HepG2 (cell line): ENCODE measurements around the gene IFT172. TPM values are rescaled to one million over a fixed set of nuclear protein-coding genes. Genes with fewer than 3 reads are reported as not detected.

Experiments used
- ATAC-seq: fragments of 200-7000 bp; cut with Tn5 transposase; 3 replicates; pipeline ENCODE4 v1.9.1; 2020; ENCODE audit warnings: mild to moderate bottlenecking, moderate library complexity
- BruUV-seq: library from RNA; stranded (reverse); fragments of 400-500 nt; replicated peaks from 2 replicates; lab custom pipeline; 2021; lab: Mats Ljungman, UMichigan
- CTCF ChIA-PET: fragments of 300-600 bp; formaldehyde crosslinking; extraction: SDS; loops from one replicate; lab custom pipeline; 2021; ENCODE audit warnings: low total read pairs, inconsistent platforms, low intra/inter-chr PET ratio; lab: Yijun Ruan, JAX
- POLR2A ChIA-PET: fragments of 350-600 bp; sonication (Branson Sonifier 250); formaldehyde crosslinking; loops from one replicate; lab custom pipeline; 2020; ENCODE audit warnings: antibody characterized with exemption, inconsistent platforms; lab: Yijun Ruan, JAX
- DNase-seq: peaks from one replicate; pipeline ENCODE4 v3.0.0-alpha.2; 2015; ENCODE audit warnings: low spot score
- FAIRE-seq: peaks from 3 replicates; lab custom pipeline; 2011; peaks lifted over from hg19 to GRCh38; lab: Jason Lieb, UNC
- H2AFZ ChIP-seq: one replicate; pipeline ENCODE4 v1.6.1; 2011; ENCODE audit warnings: low read length, inconsistent platforms
- H3K27ac ChIP-seq: fragments of 300-600 bp; 3 replicates; pipeline ENCODE4 v1.8.0; 2011; ENCODE audit warnings: mixed run types, mild to moderate bottlenecking, mixed read lengths, low read length, inconsistent platforms; ENCODE audit not compliant: insufficient read depth; ENCODE audit errors: extremely low read length
- H3K27me3 ChIP-seq, 2 experiments: fragments of 200-600 bp in 1 of 2; 2 replicates in 1 of 2; 3 replicates in 1 of 2; pipeline versions ENCODE4 v1.6.0 to v1.8.0; 2011; ENCODE audit warnings: low read length in 2 of 2, mild to moderate bottlenecking in 2 of 2, moderate library complexity in 2 of 2, inconsistent platforms in 1 of 2; ENCODE audit not compliant: insufficient read depth in 2 of 2, control insufficient read depth in 1 of 2
- H3K36me3 ChIP-seq, 2 experiments: fragments of 200-600 bp in 1 of 2; replicated peaks in 1 of 2; 2 replicates in 1 of 2; 3 replicates in 1 of 2; pipeline versions ENCODE4 v1.5.1 to v1.8.0; 2011; ENCODE audit warnings: low read length in 2 of 2, inconsistent platforms in 1 of 2; ENCODE audit not compliant: insufficient read depth in 2 of 2, control insufficient read depth in 1 of 2
- H3K4me1 ChIP-seq: 2 replicates; pipeline ENCODE4 v1.5.1; 2012; ENCODE audit warnings: low read length, inconsistent platforms; ENCODE audit not compliant: insufficient read depth
- H3K4me2 ChIP-seq: 2 replicates; pipeline ENCODE4 v1.6.0; 2011; ENCODE audit warnings: low read depth, low read length, inconsistent platforms
- H3K4me3 ChIP-seq, 3 experiments: fragments of 200-600 bp in 1 of 3; sonication (generic), shearing (Covaris generic) in 1 of 3; replicated peaks in 1 of 3; 2 replicates each; pipeline ENCODE4 v1.5.1; 2011 to 2016; ENCODE audit warnings: low read length in 3 of 3, inconsistent platforms in 2 of 3, low read depth in 2 of 3, mild to moderate bottlenecking in 2 of 3, control low read depth in 1 of 3, mixed read lengths in 1 of 3; ENCODE audit not compliant: insufficient read depth in 1 of 3
- H3K79me2 ChIP-seq: one replicate; pipeline ENCODE4 v1.6.1; 2011; ENCODE audit warnings: low read length, inconsistent platforms; ENCODE audit not compliant: insufficient read depth
- H3K9ac ChIP-seq: 2 replicates; pipeline ENCODE4 v1.6.0; 2011; ENCODE audit warnings: mild to moderate bottlenecking, low read depth, low read length, inconsistent platforms; ENCODE audit not compliant: insufficient read depth
- H3K9me3 ChIP-seq: 2 replicates; pipeline ENCODE4 v1.5.1; 2012; ENCODE audit warnings: mild to moderate bottlenecking, low read length
- H4K20me1 ChIP-seq: 2 replicates; pipeline ENCODE4 v1.6.0; 2011; ENCODE audit warnings: inconsistent platforms, mild to moderate bottlenecking, low read length, moderate library complexity; ENCODE audit not compliant: insufficient read depth
- ZNF530 ChIP-seq: sonication (generic); formaldehyde crosslinking; IDR thresholded peaks from 2 replicates; pipeline ENCODE4 v1.5.0; 2020; ENCODE audit warnings: low read depth, mild to moderate bottlenecking, missing genetic modification reagents
- ZNF740 ChIP-seq: sonication (generic); formaldehyde crosslinking; IDR thresholded peaks from 2 replicates; pipeline ENCODE4 v1.4.0; 2020; ENCODE audit warnings: missing genetic modification reagents
- whole genome bisulfite sequencing: methylation state at CpG from one replicate; pipeline ENCODE4 v1.1.6; 2017; ENCODE audit warnings: low lambda C conversion rate; 5-methylcytosine and 5-hydroxymethylcytosine counted together
- in situ Hi-C: cut with HindIII; loops from 2 replicates; pipeline ENCODE4 v1.10.0; 2017; ENCODE audit warnings: low pct_unique_long_range_greater_than_20kb; ENCODE audit not compliant: extremely low pct_ligation_motif_present
- intact Hi-C: fragments of 100-400 bp; cut with micrococcal nuclease; formaldehyde crosslinking; loops from one replicate; pipeline ENCODE4 v1.10.0; 2022; ENCODE audit not compliant: unreplicated experiment
- polyA plus RNA-seq, 8 experiments: library from polyadenylated mRNA; depleted of rRNA in 3 of 8; stranded (reverse) in 7 of 8; unstranded in 1 of 8; fragments of >200 nt; fragmentation: Illumina TruSeq in 4 of 8; extraction: Trizol in 4 of 8; gene quantifications; 2 replicates each; pipeline versions ENCODE4 v1.2.1 to v1.2.3, GENCODE V29; 2011 to 2016; ENCODE audit warnings: low read depth in 4 of 8, missing spikeins in 1 of 8, mixed read lengths in 1 of 8; ENCODE audit not compliant: insufficient read depth in 1 of 8
- total RNA-seq, 5 experiments: library from RNA; depleted of rRNA; stranded (reverse); fragments of >200 nt; fragmentation: Illumina TruSeq; extraction: Trizol; gene quantifications; 2 replicates each; pipeline ENCODE4 v1.2.3, GENCODE V29; 2016; ENCODE audit warnings: low read depth in 1 of 5
- TF ChIP-seq, protein P1 (sequence below): conservative IDR thresholded peaks from 2 replicates; pipeline ENCODE4 v1.6.1; 2018; ENCODE audit warnings: missing genetic modification reagents
- TF ChIP-seq, protein P2 (sequence below): sonication (generic); formaldehyde crosslinking; IDR thresholded peaks from 2 replicates; pipeline ENCODE4 v1.5.0; 2020; ENCODE audit warnings: mild to moderate bottlenecking, missing genetic modification reagents, borderline replicate concordance

IFT172 gene
- total and polyA plus RNA-seq, 2 of the 13 experiments (the other 11 are each of a cell fraction or from before 2014, with no cell fraction given) = 21.6 to 35.7 TPM

DNA sequence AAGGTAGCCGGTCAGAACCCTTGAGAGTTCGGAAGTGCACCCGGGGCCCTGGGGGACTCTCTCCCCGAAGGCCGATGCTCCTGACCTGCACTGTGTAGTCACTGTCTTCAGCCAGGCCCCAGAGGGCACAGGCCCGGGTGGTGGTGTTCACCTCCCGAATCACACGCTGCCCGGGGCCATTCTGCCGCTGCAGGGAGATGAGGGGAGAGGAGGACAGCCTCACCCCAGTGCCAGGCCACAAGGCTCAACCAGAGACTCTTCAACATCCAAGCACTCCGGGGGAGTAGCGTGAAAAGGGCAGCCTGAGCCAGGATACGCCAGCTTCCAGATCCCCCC lies 4.4 kb upstream of the IFT172 start:
- POLR2A ChIA-PET = interaction anchor here (0.8 to 2.0 kb wide), 8 partner anchors 66 to 170 kb away, joined by 3 to 9 read pairs (median 4); partner anchors contain the start of genes CCDC121, GPN1, GTF3C2 and NRBP1
- ATAC-seq = peak; percentile 0; the same call in 1 of the 3 replicates
- CTCF ChIA-PET = no interaction called here

More for the DNA sequence above, 4.4 kb upstream of the IFT172 start:
- Histone ChIP-seq H3K9me3 (no peaks in the 10 kb centered on the region), H3K27ac (no peak overlapping the region), H3K4me1 (peaks cover 63% of the 10 kb centered on the region)
- intact Hi-C loops = no loop called here
- no peak for DNase-seq
- TF ChIP-seq, protein P1, sequence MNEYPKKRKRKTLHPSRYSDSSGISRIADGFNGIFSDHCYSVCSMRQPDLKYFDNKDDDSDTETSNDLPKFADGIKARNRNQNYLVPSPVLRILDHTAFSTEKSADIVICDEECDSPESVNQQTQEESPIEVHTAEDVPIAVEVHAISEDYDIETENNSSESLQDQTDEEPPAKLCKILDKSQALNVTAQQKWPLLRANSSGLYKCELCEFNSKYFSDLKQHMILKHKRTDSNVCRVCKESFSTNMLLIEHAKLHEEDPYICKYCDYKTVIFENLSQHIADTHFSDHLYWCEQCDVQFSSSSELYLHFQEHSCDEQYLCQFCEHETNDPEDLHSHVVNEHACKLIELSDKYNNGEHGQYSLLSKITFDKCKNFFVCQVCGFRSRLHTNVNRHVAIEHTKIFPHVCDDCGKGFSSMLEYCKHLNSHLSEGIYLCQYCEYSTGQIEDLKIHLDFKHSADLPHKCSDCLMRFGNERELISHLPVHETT = 0 out of 2 replicates have a peak, but pooled peaks have one; percentile 15
- TF ChIP-seq ZNF530 (CRISPR knock-in tag) (no peak), ZNF740 (peak; percentile 83; the same call in 1 of the 2 replicates)
- TF ChIP-seq, protein P2, sequence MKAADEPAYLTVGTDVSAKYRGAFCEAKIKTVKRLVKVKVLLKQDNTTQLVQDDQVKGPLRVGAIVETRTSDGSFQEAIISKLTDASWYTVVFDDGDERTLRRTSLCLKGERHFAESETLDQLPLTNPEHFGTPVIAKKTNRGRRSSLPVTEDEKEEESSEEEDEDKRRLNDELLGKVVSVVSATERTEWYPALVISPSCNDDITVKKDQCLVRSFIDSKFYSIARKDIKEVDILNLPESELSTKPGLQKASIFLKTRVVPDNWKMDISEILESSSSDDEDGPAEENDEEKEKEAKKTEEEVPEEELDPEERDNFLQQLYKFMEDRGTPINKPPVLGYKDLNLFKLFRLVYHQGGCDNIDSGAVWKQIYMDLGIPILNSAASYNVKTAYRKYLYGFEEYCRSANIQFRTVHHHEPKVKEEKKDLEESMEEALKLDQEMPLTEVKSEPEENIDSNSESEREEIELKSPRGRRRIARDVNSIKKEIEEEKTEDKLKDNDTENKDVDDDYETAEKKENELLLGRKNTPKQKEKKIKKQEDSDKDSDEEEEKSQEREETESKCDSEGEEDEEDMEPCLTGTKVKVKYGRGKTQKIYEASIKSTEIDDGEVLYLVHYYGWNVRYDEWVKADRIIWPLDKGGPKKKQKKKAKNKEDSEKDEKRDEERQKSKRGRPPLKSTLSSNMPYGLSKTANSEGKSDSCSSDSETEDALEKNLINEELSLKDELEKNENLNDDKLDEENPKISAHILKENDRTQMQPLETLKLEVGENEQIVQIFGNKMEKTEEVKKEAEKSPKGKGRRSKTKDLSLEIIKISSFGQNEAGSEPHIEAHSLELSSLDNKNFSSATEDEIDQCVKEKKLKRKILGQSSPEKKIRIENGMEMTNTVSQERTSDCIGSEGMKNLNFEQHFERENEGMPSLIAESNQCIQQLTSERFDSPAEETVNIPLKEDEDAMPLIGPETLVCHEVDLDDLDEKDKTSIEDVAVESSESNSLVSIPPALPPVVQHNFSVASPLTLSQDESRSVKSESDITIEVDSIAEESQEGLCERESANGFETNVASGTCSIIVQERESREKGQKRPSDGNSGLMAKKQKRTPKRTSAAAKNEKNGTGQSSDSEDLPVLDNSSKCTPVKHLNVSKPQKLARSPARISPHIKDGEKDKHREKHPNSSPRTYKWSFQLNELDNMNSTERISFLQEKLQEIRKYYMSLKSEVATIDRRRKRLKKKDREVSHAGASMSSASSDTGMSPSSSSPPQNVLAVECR (CRISPR knock-in tag) = peak; percentile 7; the same call in 1 of the 2 replicates
- TF ChIP-seq, all 625 proteins: peak for 3
- no TSS peak for BruUV-seq
- Histone ChIP-seq H3K4me2 (peak overlapping the region; percentile 95), H3K27me3 (no peaks in the 10 kb centered on the region; a peak in 1 of 5 replicates), H3K9ac (peak overlapping the region; percentile 74; the same call in 1 of the 2 replicates), H3K4me3 (peak overlapping the region in 1 of 3 experiments; percentile 81; a peak in 1 of 6 replicates), H2AFZ (no peak overlapping the region), H4K20me1 (no peaks in the 10 kb centered on the region), H3K79me2 (no peaks in the 10 kb centered on the region), H3K36me3 (no peaks in the 10 kb centered on the region)
- no peak for FAIRE-seq
- in situ Hi-C loops = no loop called here
- 78% methylated on average over 13 of the region's 13 CpGs for WGBS
